ENCODE data around the gene INPP5A. TPM values are rescaled to one million over a fixed set of nuclear protein-coding genes. Genes with fewer than 3 reads are reported as not detected.

Gene INPP5A
- total RNA-seq, 1 donor from 2014 or later = 105 TPM

GRCh38 chr10:132592790-132593383 lies 55.3 kb downstream of the INPP5A start:
- Histone ChIP-seq H3K27ac (replicated peaks) (peak overlapping the region; percentile 86), H3K9me3 (replicated peaks) (no peaks in the 10 kb centered on the region), H3K36me3 (no peaks in the 10 kb centered on the region), H3K4me1 (peaks cover 100% of the 10 kb centered on the region), H3K4me3 (no peak overlapping the region), H3K27me3 (ENCODE audit: low read depth) (no peaks in the 10 kb centered on the region)
- TF ChIP-seq CTCF (IDR thresholded peaks at IDR 0.05; ENCODE audit: borderline replicate concordance) = no peak
- DNase-seq = no peak
- intact Hi-C loops (cut with micrococcal nuclease) = no loop called here

DNA sequence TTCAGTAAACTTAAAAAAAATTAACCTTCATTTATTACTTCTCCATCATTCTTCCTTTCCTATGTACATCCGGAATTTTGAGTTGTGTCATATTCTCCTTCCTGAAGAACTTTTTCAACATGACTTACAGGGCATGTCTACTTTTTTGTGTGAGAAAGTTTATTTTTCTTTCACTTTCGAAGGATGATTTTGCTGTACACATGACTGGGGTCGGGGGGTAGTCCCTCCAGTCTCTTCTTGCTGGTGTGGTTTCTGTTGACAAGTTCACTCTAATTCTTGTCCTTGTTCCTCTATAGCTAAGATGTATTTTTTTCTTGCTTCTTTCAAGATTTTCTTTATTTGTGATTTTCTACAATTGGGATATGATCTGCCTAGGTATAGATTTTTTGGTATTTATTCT lies 55.8 kb downstream of the INPP5A start:
- no peak overlapping the region for H3K27ac ChIP-seq (replicated peaks)
- no peaks in the 10 kb centered on the region for H3K36me3 ChIP-seq
- TF ChIP-seq CTCF (IDR thresholded peaks at IDR 0.05; ENCODE audit: borderline replicate concordance) = no peak
- peaks cover 100% of the 10 kb centered on the region for H3K4me1 ChIP-seq
- no peak overlapping the region for H3K4me3 ChIP-seq
- intact Hi-C loops (cut with micrococcal nuclease) = no loop called here
- DNase-seq = no peak
- H3K27me3 ChIP-seq (ENCODE audit: low read depth) = no peaks in the 10 kb centered on the region
- H3K9me3 ChIP-seq (replicated peaks) = no peaks in the 10 kb centered on the region

- H3K4me1 ChIP-seq = peaks cover 99% of the 10 kb centered on the region
- intact Hi-C loops (cut with micrococcal nuclease) = no loop called here
- no peak overlapping the region for H3K4me3 ChIP-seq
- H3K27me3 ChIP-seq (ENCODE audit: low read depth) = no peaks in the 10 kb centered on the region
- no peak for DNase-seq
- no peaks in the 10 kb centered on the region for H3K9me3 ChIP-seq (replicated peaks)
- H3K36me3 ChIP-seq = no peaks in the 10 kb centered on the region
- H3K27ac ChIP-seq (replicated peaks) = no peak overlapping the region
- TF ChIP-seq CTCF (IDR thresholded peaks at IDR 0.05; ENCODE audit: borderline replicate concordance) = no peak
These were observed 56.6 kb downstream of the INPP5A start for GRCh38 chr10:132593900-132594876.

DNA sequence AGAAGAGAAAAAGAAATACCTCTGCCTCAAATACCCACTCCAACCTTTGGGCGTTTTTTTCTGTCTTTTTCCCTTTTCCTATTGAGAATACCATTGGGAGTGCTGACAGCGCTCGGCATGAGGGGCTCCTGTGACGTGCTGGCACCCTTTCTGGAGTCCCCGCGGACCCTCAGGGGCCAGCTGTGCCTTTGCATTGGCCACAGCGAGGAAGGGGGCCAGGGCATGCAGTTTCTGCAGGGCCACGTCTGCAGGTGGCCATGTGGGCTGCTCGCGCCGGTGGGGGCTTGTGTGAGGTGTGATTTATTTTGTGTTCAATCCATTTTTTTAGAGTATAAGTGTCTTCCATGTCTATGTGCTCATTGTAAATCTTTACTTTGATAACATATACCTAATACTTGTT lies 57.4 kb downstream of the INPP5A start:
- Histone ChIP-seq H3K9me3 (replicated peaks) (peaks cover 8% of the 10 kb centered on the region), H3K36me3 (no peaks in the 10 kb centered on the region), H3K4me3 (no peak overlapping the region), H3K27ac (replicated peaks) (no peak overlapping the region), H3K4me1 (peaks cover 90% of the 10 kb centered on the region), H3K27me3 (ENCODE audit: low read depth) (no peaks in the 10 kb centered on the region)
- intact Hi-C loops (cut with micrococcal nuclease) = no loop called here
- no peak for TF ChIP-seq CTCF (IDR thresholded peaks at IDR 0.05; ENCODE audit: borderline replicate concordance)
- DNase-seq = no peak

DNA sequence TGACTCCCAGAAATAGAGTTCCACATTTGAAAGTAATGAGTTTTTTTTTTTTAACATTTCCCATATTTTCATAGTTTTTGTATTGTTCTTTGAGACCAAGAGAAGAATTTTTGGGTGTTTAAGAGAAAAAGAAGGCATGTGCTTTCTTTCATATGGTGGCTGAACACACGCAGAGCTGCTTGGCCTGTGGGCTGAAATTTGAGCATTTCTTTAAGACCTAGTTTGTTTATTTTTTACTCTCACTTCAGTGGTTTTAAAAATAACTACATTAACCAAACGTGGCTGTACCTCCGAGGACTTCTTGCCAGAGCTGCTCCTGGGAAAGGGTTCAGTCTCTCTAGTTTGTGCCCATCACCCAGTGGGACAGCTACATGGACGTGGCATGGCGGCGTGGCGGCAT lies 58.3 kb downstream of the INPP5A start:
- peaks cover 16% of the 10 kb centered on the region for H3K9me3 ChIP-seq (replicated peaks)
- peaks cover 82% of the 10 kb centered on the region for H3K4me1 ChIP-seq
- no peak overlapping the region for H3K27ac ChIP-seq (replicated peaks)
- no peak for DNase-seq
- no peaks in the 10 kb centered on the region for H3K36me3 ChIP-seq
- TF ChIP-seq CTCF (IDR thresholded peaks at IDR 0.05; ENCODE audit: borderline replicate concordance) = no peak
- intact Hi-C loops (cut with micrococcal nuclease) = no loop called here
- no peak overlapping the region for H3K4me3 ChIP-seq
- no peaks in the 10 kb centered on the region for H3K27me3 ChIP-seq (ENCODE audit: low read depth)

Data from left ventricle myocardium inferior (tissue), 1 donor.